ENCODE data around the gene GP2. TPM values are rescaled to one million over a fixed set of nuclear protein-coding genes. Genes with fewer than 3 reads are reported as not detected.
"Not testable (repeated sequence)": the region's sequence is repeated elsewhere in the genome, so short reads cannot be mapped to it uniquely, and the experiment has no call there.

GP2 gene
- polyA plus RNA-seq, 1 of the 3 experiments (the other 2 are of a cell fraction) = not detected

DNA sequence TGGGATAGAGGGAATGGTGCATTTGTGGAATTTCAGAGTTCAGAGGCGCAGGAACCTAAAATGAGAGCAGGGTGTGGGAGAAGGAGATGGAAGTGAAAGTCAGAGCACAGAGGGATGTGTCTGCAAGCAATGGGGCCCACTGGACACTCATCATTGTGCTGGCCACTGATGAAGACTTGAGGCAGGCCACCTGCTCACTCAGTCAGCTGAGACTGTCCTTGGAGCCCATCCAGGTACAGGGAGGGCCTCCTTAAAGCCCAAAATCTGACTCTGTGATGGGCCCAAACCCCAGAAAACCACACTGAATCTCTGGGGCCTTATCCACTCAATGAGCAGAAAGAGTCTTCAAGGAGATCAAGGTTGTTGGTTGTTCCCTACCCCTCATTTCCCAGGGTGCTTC is 5.6 kb downstream of the GP2 start (continued):
- TF ChIP-seq REST (IDR thresholded peaks at IDR 0.05; ENCODE audit: low read depth, low read length) (no peak), RFX5 (IDR thresholded peaks at IDR 0.05; ENCODE audit: low read length) (no peak), FOXM1 (IDR thresholded peaks at IDR 0.05; ENCODE audit: low read depth) (no peak), EZH2phosphoT487 (IDR thresholded peaks at IDR 0.05; ENCODE audit: borderline replicate concordance, low read depth) (no peak)
- TF ChIP-seq, protein P1, sequence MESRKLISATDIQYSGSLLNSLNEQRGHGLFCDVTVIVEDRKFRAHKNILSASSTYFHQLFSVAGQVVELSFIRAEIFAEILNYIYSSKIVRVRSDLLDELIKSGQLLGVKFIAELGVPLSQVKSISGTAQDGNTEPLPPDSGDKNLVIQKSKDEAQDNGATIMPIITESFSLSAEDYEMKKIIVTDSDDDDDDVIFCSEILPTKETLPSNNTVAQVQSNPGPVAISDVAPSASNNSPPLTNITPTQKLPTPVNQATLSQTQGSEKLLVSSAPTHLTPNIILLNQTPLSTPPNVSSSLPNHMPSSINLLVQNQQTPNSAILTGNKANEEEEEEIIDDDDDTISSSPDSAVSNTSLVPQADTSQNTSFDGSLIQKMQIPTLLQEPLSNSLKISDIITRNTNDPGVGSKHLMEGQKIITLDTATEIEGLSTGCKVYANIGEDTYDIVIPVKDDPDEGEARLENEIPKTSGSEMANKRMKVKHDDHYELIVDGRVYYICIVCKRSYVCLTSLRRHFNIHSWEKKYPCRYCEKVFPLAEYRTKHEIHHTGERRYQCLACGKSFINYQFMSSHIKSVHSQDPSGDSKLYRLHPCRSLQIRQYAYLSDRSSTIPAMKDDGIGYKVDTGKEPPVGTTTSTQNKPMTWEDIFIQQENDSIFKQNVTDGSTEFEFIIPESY (IDR thresholded peaks at IDR 0.05; ENCODE audit: borderline replicate concordance, low read depth) = no peak

GRCh38 chr16:20321051-20321450 is 6.3 kb downstream of the GP2 start:
- POLR2A ChIA-PET; H4K20me1 ChIP-seq (ENCODE audit: insufficient read depth); DNase-seq; H3K4me1 ChIP-seq (ENCODE audit: control insufficient read depth in 1 of 2, insufficient read depth in 2 of 2, low read depth in 1 of 2, low read length in 1 of 2); H3K9me2 ChIP-seq; H3F3A ChIP-seq (replicated peaks; ENCODE audit: insufficient read depth); CTCF ChIA-PET; H2AFZ ChIP-seq (ENCODE audit: low read depth); H3K9ac ChIP-seq; H3K27ac ChIP-seq (ENCODE audit: low read depth in 2 of 2, low read length in 1 of 2); H3K4me2 ChIP-seq; H3K27me3 ChIP-seq (ENCODE audit: insufficient read depth); H3K79me2 ChIP-seq (ENCODE audit: insufficient read depth); H3K9me3 ChIP-seq; H3K4me3 ChIP-seq (ENCODE audit: low read depth in 2 of 2, low read length in 1 of 2); H3K36me3 ChIP-seq (replicated peaks in 1 of 2; ENCODE audit: control insufficient read depth in 1 of 2, insufficient read depth in 2 of 2, low read length in 1 of 2): not testable (repeated sequence)
- WGBS (ENCODE audit: low lambda C conversion rate) = 31% methylated on average over 2 of the region's 2 CpGs

GRCh38 chr16:20320592-20320991 is 6.7 kb downstream of the GP2 start:
- CTCF ChIA-PET = no interaction called here
- no peaks in the 10 kb centered on the region for H3F3A ChIP-seq (replicated peaks; ENCODE audit: insufficient read depth)
- no peak for TF ChIP-seq CHD2 (IDR thresholded peaks at IDR 0.05; ENCODE audit: low read length, partially characterized antibody)

More at GRCh38 chr16:20320592-20320991, 6.7 kb downstream of the GP2 start:
- Histone ChIP-seq H3K4me3 (ENCODE audit: low read depth in 2 of 2, low read length in 1 of 2) (no peak overlapping the region), H3K79me2 (ENCODE audit: insufficient read depth) (no peaks in the 10 kb centered on the region), H3K27ac (ENCODE audit: low read depth in 2 of 2, low read length in 1 of 2) (no peak overlapping the region), H3K36me3 (replicated peaks in 1 of 2; ENCODE audit: control insufficient read depth in 1 of 2, insufficient read depth in 2 of 2, low read length in 1 of 2) (no peaks in the 10 kb centered on the region), H2AFZ (ENCODE audit: low read depth) (no peak overlapping the region), H3K9me3 (no peaks in the 10 kb centered on the region), H3K9ac (no peak overlapping the region), H3K4me1 (ENCODE audit: control insufficient read depth in 1 of 2, insufficient read depth in 2 of 2, low read depth in 1 of 2, low read length in 1 of 2) (no peaks in the 10 kb centered on the region), H3K4me2 (no peak overlapping the region), H4K20me1 (ENCODE audit: insufficient read depth) (no peaks in the 10 kb centered on the region), H3K27me3 (ENCODE audit: insufficient read depth) (no peaks in the 10 kb centered on the region), H3K9me2 (no peaks in the 10 kb centered on the region)
- no peak for DNase-seq
- POLR2A ChIA-PET = no interaction called here

All from SK-N-SH (cell line).